GM23338 (cell line): Measurements from ENCODE around the gene SKIC2. TPM values are rescaled to one million over a fixed set of nuclear protein-coding genes. Genes with fewer than 3 reads are reported as not detected.

Experiments used
- CREB1 ChIP-seq: fragments of 250-450 bp; sonication (Bioruptor Pico); IDR thresholded peaks from 2 replicates; pipeline ENCODE4 v1.5.0; 2020; ENCODE audit warnings: low read depth, mild to moderate bottlenecking, moderate library complexity
- ETS1 ChIP-seq: IDR thresholded peaks from 2 replicates; pipeline ENCODE4 v1.6.1; 2016; ENCODE audit warnings: antibody characterized with exemption
- EZH2 ChIP-seq: fragments of 200-600 bp; sonication (generic); IDR thresholded peaks from one replicate; pipeline ENCODE4 v1.8.0; 2017; ENCODE audit warnings: antibody characterized with exemption, mild to moderate bottlenecking, low read depth; ENCODE audit not compliant: unreplicated experiment
- EZH2phosphoT487 ChIP-seq: fragments of 200-600 bp; sonication (generic); IDR thresholded peaks from one replicate; pipeline ENCODE4 v1.8.1; 2018; ENCODE audit warnings: antibody characterized with exemption; ENCODE audit not compliant: unreplicated experiment
- POLR2AphosphoS5 ChIP-seq: IDR thresholded peaks from 2 replicates; pipeline ENCODE4 v1.6.1; 2016; ENCODE audit warnings: antibody characterized with exemption, low read depth
- STAT1 ChIP-seq: IDR thresholded peaks from one replicate; pipeline ENCODE4 v1.6.1; 2016; ENCODE audit warnings: antibody characterized with exemption; ENCODE audit not compliant: unreplicated experiment
- ZNF114 ChIP-seq: fragments of 250-450 bp; sonication (Bioruptor Pico); IDR thresholded peaks from 2 replicates; pipeline ENCODE4 v1.5.0; 2020; ENCODE audit warnings: mild to moderate bottlenecking, moderate library complexity
- ZNF331 ChIP-seq: fragments of 250-450 bp; sonication (Bioruptor Pico); IDR thresholded peaks from 2 replicates; pipeline ENCODE4 v1.5.0; 2020; ENCODE audit warnings: low read depth, mild to moderate bottlenecking, moderate library complexity
- ZNF462 ChIP-seq: fragments of 250-450 bp; sonication (Bioruptor Pico); IDR thresholded peaks from 2 replicates; pipeline ENCODE4 v1.5.0; 2020; ENCODE audit warnings: mild to moderate bottlenecking, moderate library complexity
- polyA plus RNA-seq: library from polyadenylated mRNA; unstranded; fragments of >200 nt; fragmentation: Nextera tagmentation; extraction: Ambion mirVana; gene quantifications from 2 replicates; pipeline ENCODE4 v1.2.1, GENCODE V29; 2016
- total RNA-seq: library from RNA; depleted of rRNA; stranded (reverse); fragments of >200 nt; shearing (Covaris generic); gene quantifications from 2 replicates; pipeline ENCODE4 v1.2.3, GENCODE V29; 2014

The SKIC2 gene
- total and polyA plus RNA-seq, 2 experiments from 2014 or later, result 21.6 to 47.2 TPM

GRCh38 chr6:31927242-31927862 is 31.6 kb upstream of the SKIC2 start, which contains the start of gene C2 (continued):
- TF ChIP-seq ZNF462 (CRISPR knock-in tag), result no peak
- TF ChIP-seq STAT1, result no peak
- no peak for TF ChIP-seq POLR2AphosphoS5
- no peak for TF ChIP-seq EZH2
- no peak for TF ChIP-seq ETS1
- TF ChIP-seq ZNF331 (CRISPR knock-in tag), result no peak
- TF ChIP-seq ZNF114 (CRISPR knock-in tag), result no peak
- TF ChIP-seq CREB1 (CRISPR knock-in tag), result no peak
- TF ChIP-seq EZH2phosphoT487, result no peak
